HEK293T (cell line): Measurements from ENCODE around the gene SETD9.

Experiments
- CTCF ChIA-PET: fragments of 350-600 bp; formaldehyde crosslinking; extraction: SDS; loops from one replicate; lab custom pipeline; 2021; ENCODE audit warnings: antibody characterized with exemption, inconsistent platforms; lab: Yijun Ruan, JAX
- POLR2A ChIA-PET: fragments of 350-600 bp; formaldehyde crosslinking; extraction: SDS; loops from one replicate; lab custom pipeline; 2020; ENCODE audit warnings: antibody characterized with exemption, inconsistent platforms; lab: Yijun Ruan, JAX
- DNase-seq: peaks from one replicate; pipeline ENCODE4 v3.0.0; 2012; ENCODE audit warnings: mixed read lengths; ENCODE audit errors: extremely low spot score
- ARNT ChIP-seq: fragments of 450-650 bp; IDR thresholded peaks from 2 replicates; pipeline ENCODE4 v1.6.1; 2017; ENCODE audit warnings: mild to moderate bottlenecking
- BHLHE40 ChIP-seq: fragments of 450-650 bp; IDR thresholded peaks from 2 replicates; pipeline ENCODE4 v1.6.1; 2016; ENCODE audit warnings: mild to moderate bottlenecking, moderate library complexity, borderline replicate concordance
- CTBP1 ChIP-seq: fragments of 450-650 bp; IDR thresholded peaks from 2 replicates; pipeline ENCODE4 v1.6.1; 2016; ENCODE audit warnings: borderline replicate concordance
- ELF4 ChIP-seq: fragments of 450-650 bp; IDR thresholded peaks from 2 replicates; pipeline ENCODE4 v1.6.1; 2017; ENCODE audit warnings: antibody characterized with exemption
- FOXA1 ChIP-seq: fragments of 450-650 bp; IDR thresholded peaks from 2 replicates; pipeline ENCODE4 v1.6.1; 2016; ENCODE audit warnings: mild to moderate bottlenecking
- FOXK2 ChIP-seq: fragments of 450-650 bp; IDR thresholded peaks from 2 replicates; pipeline ENCODE4 v1.6.1; 2016; ENCODE audit warnings: mild to moderate bottlenecking
- FOXM1 ChIP-seq: fragments of 450-650 bp; IDR thresholded peaks from 2 replicates; pipeline ENCODE4 v1.6.1; 2017; ENCODE audit warnings: mild to moderate bottlenecking, borderline replicate concordance
- HDGF ChIP-seq: fragments of 450-650 bp; IDR thresholded peaks from 2 replicates; pipeline ENCODE4 v1.6.1; 2017; ENCODE audit warnings: antibody characterized with exemption, borderline replicate concordance
- L3MBTL2 ChIP-seq: fragments of 450-650 bp; conservative IDR thresholded peaks from 2 replicates; pipeline ENCODE4 v1.6.1; 2016; ENCODE audit warnings: mild to moderate bottlenecking
- LEF1 ChIP-seq: fragments of 450-650 bp; IDR thresholded peaks from 2 replicates; pipeline ENCODE4 v1.6.1; 2017; ENCODE audit warnings: mild to moderate bottlenecking, borderline replicate concordance
- NFRKB ChIP-seq: fragments of 450-650 bp; IDR thresholded peaks from 2 replicates; pipeline ENCODE4 v1.6.1; 2016; ENCODE audit warnings: mild to moderate bottlenecking, moderate library complexity
- SP1 ChIP-seq: fragments of 450-650 bp; IDR thresholded peaks from 2 replicates; pipeline ENCODE4 v1.6.1; 2017
- SUZ12 ChIP-seq: fragments of 450-650 bp; IDR thresholded peaks from 2 replicates; pipeline ENCODE4 v1.6.1; 2016; ENCODE audit warnings: mild to moderate bottlenecking
- TARDBP ChIP-seq: fragments of 450-650 bp; IDR thresholded peaks from 2 replicates; pipeline ENCODE4 v1.6.1; 2016
- ZNF384 ChIP-seq: fragments of 450-650 bp; IDR thresholded peaks from 2 replicates; pipeline ENCODE4 v1.6.1; 2016
- TF ChIP-seq, protein P1 (sequence below): fragments of 450-650 bp; IDR thresholded peaks from 2 replicates; pipeline ENCODE4 v1.6.1; 2016

The SETD9 gene

GRCh38 chr5:56910210-56910965, 992 bp downstream of the SETD9 start:
- DNase-seq: peak; percentile 15
- POLR2A ChIA-PET: interaction anchor here (0.8 to 2.9 kb wide), 28 partner anchors 8 to 315 kb away, joined by 3 to 32 read pairs (median 4); no protein-coding TSS in a partner anchor
- TF ChIP-seq L3MBTL2 (peak; percentile 56), SP1 (no peak)
- TF ChIP-seq, protein P1, sequence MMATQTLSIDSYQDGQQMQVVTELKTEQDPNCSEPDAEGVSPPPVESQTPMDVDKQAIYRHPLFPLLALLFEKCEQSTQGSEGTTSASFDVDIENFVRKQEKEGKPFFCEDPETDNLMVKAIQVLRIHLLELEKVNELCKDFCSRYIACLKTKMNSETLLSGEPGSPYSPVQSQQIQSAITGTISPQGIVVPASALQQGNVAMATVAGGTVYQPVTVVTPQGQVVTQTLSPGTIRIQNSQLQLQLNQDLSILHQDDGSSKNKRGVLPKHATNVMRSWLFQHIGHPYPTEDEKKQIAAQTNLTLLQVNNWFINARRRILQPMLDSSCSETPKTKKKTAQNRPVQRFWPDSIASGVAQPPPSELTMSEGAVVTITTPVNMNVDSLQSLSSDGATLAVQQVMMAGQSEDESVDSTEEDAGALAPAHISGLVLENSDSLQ: no peak
- CTCF ChIA-PET: interaction anchor here (0.5 to 1.4 kb wide), 4 partner anchors 40 to 647 kb away, joined by 3 to 6 read pairs (median 3); no protein-coding TSS in a partner anchor

- CTCF ChIA-PET: interaction anchor here (0.7 kb wide), 1 partner anchor 63 kb away, joined by 8 read pairs; no protein-coding TSS in a partner anchor
- no peak for DNase-seq
- TF ChIP-seq, protein P1: no peak
- TF ChIP-seq ARNT: no peak
- TF ChIP-seq BHLHE40: no peak
- no peak for TF ChIP-seq SP1
- no peak for TF ChIP-seq LEF1
- TF ChIP-seq ELF4: no peak
- TF ChIP-seq HDGF: no peak
- TF ChIP-seq CTBP1: no peak
- no peak for TF ChIP-seq FOXM1
- no peak for TF ChIP-seq FOXA1
- POLR2A ChIA-PET: no interaction called here
Observed at GRCh38 chr5:56913766-56914165, 4.4 kb downstream of the SETD9 start.

DNA sequence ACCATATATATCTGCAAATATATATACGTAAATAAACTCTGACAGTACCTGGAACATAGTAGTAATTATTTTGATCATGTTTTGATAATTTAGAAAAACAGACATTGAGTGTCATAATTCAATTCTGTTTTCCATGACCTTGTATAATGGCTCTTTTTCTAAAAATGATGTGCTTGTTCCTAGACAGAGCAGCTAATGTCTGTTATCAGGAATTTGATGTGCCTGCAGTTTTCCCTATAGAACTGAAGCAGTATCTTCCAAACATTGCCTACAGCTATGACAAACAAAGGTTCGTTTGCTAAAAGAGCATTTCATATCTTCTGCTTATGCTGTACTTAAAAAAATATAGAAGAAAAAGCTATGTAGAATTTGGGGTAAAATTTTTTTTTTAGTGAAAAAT, 5.3 kb downstream of the SETD9 start:
- ChIA-PET CTCF (interaction anchor here (1.2 kb wide), 1 partner anchor 14 kb away, joined by 3 read pairs; no protein-coding TSS in a partner anchor), POLR2A (no interaction called here)
- TF ChIP-seq LEF1: no peak
- no peak for TF ChIP-seq ARNT
- no peak for TF ChIP-seq SUZ12
- no peak for TF ChIP-seq HDGF
- no peak for TF ChIP-seq NFRKB
- TF ChIP-seq CTBP1: no peak
- TF ChIP-seq TARDBP: no peak
- DNase-seq: no peak

DNA sequence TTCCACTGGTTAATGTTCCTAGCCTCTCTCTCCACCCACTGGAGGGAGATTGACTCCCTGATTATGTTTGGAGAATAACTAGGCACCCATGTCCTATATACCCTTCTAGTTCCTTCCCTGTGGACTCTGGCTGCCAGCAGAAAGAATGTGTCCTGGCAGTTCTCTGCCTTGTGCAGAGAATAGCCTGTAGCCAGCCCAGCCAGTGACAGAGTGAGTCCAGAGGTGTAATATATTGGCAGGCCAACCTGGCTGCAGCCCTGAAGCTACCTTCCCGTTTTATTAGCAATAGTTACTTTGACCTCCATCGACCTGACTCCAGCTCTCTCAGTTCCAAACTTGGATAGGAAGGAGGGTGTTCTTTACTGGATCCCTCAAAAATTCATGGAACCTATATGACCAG, 8.1 kb downstream of the SETD9 start:
- TF ChIP-seq, protein P1: no peak
- TF ChIP-seq L3MBTL2: no peak
- no peak for TF ChIP-seq FOXK2
- no peak for TF ChIP-seq SP1
- no peak for TF ChIP-seq NFRKB
- no peak for TF ChIP-seq SUZ12
- TF ChIP-seq CTBP1: no peak
- no peak for TF ChIP-seq LEF1
- TF ChIP-seq ZNF384: no peak
- TF ChIP-seq ARNT: no peak
- ChIA-PET POLR2A (interaction anchor here (1.8 kb wide), 1 partner anchor 8 kb away, joined by 17 read pairs; the partner anchor contains the start of gene SETD9), CTCF (no interaction called here)
- no peak for DNase-seq

DNA sequence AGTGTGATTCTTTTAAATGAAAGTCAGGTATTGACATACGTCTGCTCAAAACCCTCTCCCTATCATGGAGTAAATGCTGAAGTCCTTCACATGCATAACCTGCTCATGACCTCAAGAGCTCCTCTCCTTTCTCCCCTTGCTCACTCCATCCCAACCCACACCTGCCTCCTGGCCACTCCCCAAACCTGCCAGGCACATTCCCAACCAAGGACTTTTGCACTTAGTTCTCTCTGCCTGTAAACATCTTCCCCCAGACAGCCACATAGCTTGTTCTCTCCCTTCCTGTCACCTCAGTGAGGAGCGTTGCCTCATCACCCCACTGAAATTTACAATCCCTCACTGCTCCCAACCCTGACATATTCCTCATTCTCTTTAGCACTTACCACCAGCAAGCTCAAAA, 8.7 kb downstream of the SETD9 start:
- CTCF ChIA-PET: no interaction called here
- TF ChIP-seq, protein P1: no peak
- TF ChIP-seq ARNT (no peak), FOXK2 (no peak), BHLHE40 (no peak), ELF4 (no peak)
- no peak for DNase-seq
- POLR2A ChIA-PET: interaction anchor here (1.8 kb wide), 1 partner anchor 8 kb away, joined by 17 read pairs; the partner anchor contains the start of gene SETD9

- no peak for TF ChIP-seq LEF1
- no peak for TF ChIP-seq FOXK2
- no peak for TF ChIP-seq L3MBTL2
- no peak for TF ChIP-seq SP1
- no peak for TF ChIP-seq BHLHE40
- no peak for TF ChIP-seq FOXM1
- no peak for TF ChIP-seq TARDBP
- TF ChIP-seq ARNT: no peak
- TF ChIP-seq ZNF384: no peak
- TF ChIP-seq, protein P1: no peak
- no peak for TF ChIP-seq FOXA1
- POLR2A ChIA-PET: interaction anchor here (1.6 kb wide), 1 partner anchor 10 kb away, joined by 8 read pairs; the partner anchor contains the start of gene SETD9
- DNase-seq: no peak
- CTCF ChIA-PET: no interaction called here
Observed at GRCh38 chr5:56919942-56920662, 10.7 kb downstream of the SETD9 start.
